ENCODE measurements around the gene FBXL13. TPM values are rescaled to one million over a fixed set of nuclear protein-coding genes. Genes with fewer than 3 reads are reported as not detected.

FBXL13 gene
- total RNA-seq, 1 experiment from 2014 or later: 1.3 TPM

GRCh38 chr7:102942181-102942866 lies 132.3 kb downstream of the FBXL13 start:
- Histone ChIP-seq H3K9me3 (no peaks in the 10 kb centered on the region), H3K27me3 (no peaks in the 10 kb centered on the region), H3K4me3 (no peak overlapping the region), H3K36me3 (no peaks in the 10 kb centered on the region)
- no peak for DNase-seq

GRCh38 chr7:102938679-102939078 lies 135.9 kb downstream of the FBXL13 start:
- Histone ChIP-seq H3K4me3 (no peak overlapping the region), H3K27me3 (no peaks in the 10 kb centered on the region), H3K36me3 (no peaks in the 10 kb centered on the region), H3K9me3 (no peaks in the 10 kb centered on the region)
- DNase-seq: no peak

- no peaks in the 10 kb centered on the region for H3K36me3 ChIP-seq
- no peaks in the 10 kb centered on the region for H3K9me3 ChIP-seq
- no peaks in the 10 kb centered on the region for H3K27me3 ChIP-seq
- H3K4me3 ChIP-seq: no peak overlapping the region
- DNase-seq: no peak
Observed at GRCh38 chr7:102935450-102936115, 139.0 kb downstream of the FBXL13 start.

GRCh38 chr7:102934701-102935100 lies 139.9 kb downstream of the FBXL13 start:
- DNase-seq: no peak
- Histone ChIP-seq H3K27me3 (no peaks in the 10 kb centered on the region), H3K4me3 (no peak overlapping the region), H3K36me3 (no peaks in the 10 kb centered on the region), H3K9me3 (no peaks in the 10 kb centered on the region)

GRCh38 chr7:102934239-102934638 lies 140.4 kb downstream of the FBXL13 start:
- no peaks in the 10 kb centered on the region for H3K36me3 ChIP-seq
- no peaks in the 10 kb centered on the region for H3K27me3 ChIP-seq
- H3K4me3 ChIP-seq: no peak overlapping the region
- DNase-seq: no peak
- H3K9me3 ChIP-seq: no peaks in the 10 kb centered on the region

GRCh38 chr7:102933763-102934162 lies 140.8 kb downstream of the FBXL13 start:
- Histone ChIP-seq H3K9me3 (no peaks in the 10 kb centered on the region), H3K36me3 (no peaks in the 10 kb centered on the region), H3K4me3 (no peak overlapping the region), H3K27me3 (no peaks in the 10 kb centered on the region)
- no peak for DNase-seq

- Histone ChIP-seq H3K36me3 (no peaks in the 10 kb centered on the region), H3K9me3 (no peaks in the 10 kb centered on the region), H3K27me3 (no peaks in the 10 kb centered on the region), H3K4me3 (no peak overlapping the region)
- DNase-seq: no peak
Observed at GRCh38 chr7:102931757-102932156, 142.8 kb downstream of the FBXL13 start.

- DNase-seq: no peak
- Histone ChIP-seq H3K9me3 (no peaks in the 10 kb centered on the region), H3K4me3 (no peak overlapping the region), H3K36me3 (no peaks in the 10 kb centered on the region), H3K27me3 (no peaks in the 10 kb centered on the region)
Observed at GRCh38 chr7:102927312-102927933, 147.2 kb downstream of the FBXL13 start.

- H3K9me3 ChIP-seq: no peaks in the 10 kb centered on the region
- no peaks in the 10 kb centered on the region for H3K36me3 ChIP-seq
- no peak overlapping the region for H3K4me3 ChIP-seq
- H3K27me3 ChIP-seq: no peaks in the 10 kb centered on the region
- DNase-seq: no peak
Observed at GRCh38 chr7:102926783-102927140, 147.8 kb downstream of the FBXL13 start.

- no peaks in the 10 kb centered on the region for H3K9me3 ChIP-seq
- DNase-seq: no peak
Observed at GRCh38 chr7:102925976-102926782, 148.4 kb downstream of the FBXL13 start.

GRCh38 chr7:102918845-102919244 lies 155.8 kb downstream of the FBXL13 start:
- no peaks in the 10 kb centered on the region for H3K36me3 ChIP-seq

More at GRCh38 chr7:102925976-102926782, 148.4 kb downstream of the FBXL13 start:
- Histone ChIP-seq H3K27me3 (no peaks in the 10 kb centered on the region), H3K36me3 (no peaks in the 10 kb centered on the region), H3K4me3 (no peak overlapping the region)

GRCh38 chr7:102917436-102918353 lies 156.9 kb downstream of the FBXL13 start:
- no peaks in the 10 kb centered on the region for H3K9me3 ChIP-seq

More at GRCh38 chr7:102918845-102919244, 155.8 kb downstream of the FBXL13 start:
- Histone ChIP-seq H3K4me3 (no peak overlapping the region), H3K27me3 (no peaks in the 10 kb centered on the region), H3K9me3 (no peaks in the 10 kb centered on the region)
- DNase-seq: no peak

GRCh38 chr7:102916881-102917280 lies 157.7 kb downstream of the FBXL13 start:
- H3K27me3 ChIP-seq: no peaks in the 10 kb centered on the region
- no peak overlapping the region for H3K4me3 ChIP-seq
- H3K9me3 ChIP-seq: no peaks in the 10 kb centered on the region
- no peaks in the 10 kb centered on the region for H3K36me3 ChIP-seq
- no peak for DNase-seq

More at GRCh38 chr7:102917436-102918353, 156.9 kb downstream of the FBXL13 start:
- no peaks in the 10 kb centered on the region for H3K36me3 ChIP-seq
- no peak overlapping the region for H3K4me3 ChIP-seq
- DNase-seq: no peak
- H3K27me3 ChIP-seq: no peaks in the 10 kb centered on the region

GRCh38 chr7:102916426-102916825 lies 158.2 kb downstream of the FBXL13 start:
- DNase-seq: no peak
- Histone ChIP-seq H3K36me3 (no peaks in the 10 kb centered on the region), H3K27me3 (no peaks in the 10 kb centered on the region), H3K4me3 (no peak overlapping the region), H3K9me3 (no peaks in the 10 kb centered on the region)

- no peaks in the 10 kb centered on the region for H3K27me3 ChIP-seq
- H3K4me3 ChIP-seq: no peak overlapping the region
Observed at GRCh38 chr7:102914585-102914984, 160.0 kb downstream of the FBXL13 start.

GRCh38 chr7:102913826-102914225 lies 160.8 kb downstream of the FBXL13 start:
- H3K27me3 ChIP-seq: no peaks in the 10 kb centered on the region
- DNase-seq: no peak
- H3K4me3 ChIP-seq: no peak overlapping the region
- no peaks in the 10 kb centered on the region for H3K36me3 ChIP-seq
- H3K9me3 ChIP-seq: no peaks in the 10 kb centered on the region

More at GRCh38 chr7:102914585-102914984, 160.0 kb downstream of the FBXL13 start:
- H3K9me3 ChIP-seq: no peaks in the 10 kb centered on the region
- no peak for DNase-seq
- H3K36me3 ChIP-seq: no peaks in the 10 kb centered on the region
